Kidney (tissue), 14 donors: Measurements from ENCODE around the gene SCARB1. TPM values are rescaled to one million over a fixed set of nuclear protein-coding genes. Genes with fewer than 3 reads are reported as not detected.
A peak's percentile ranks its signal among the peaks of the same experiment; 100 is the strongest.

Experiments
- DNase-seq, 5 donors: peaks; one replicate each; pipeline ENCODE4 v3.0.0-alpha.2; 2013 to 2020
- FAIRE-seq: peaks from 2 replicates; lab custom pipeline; 2012; peaks lifted over from hg19 to GRCh38; lab: Jason Lieb, UNC
- H3K27ac ChIP-seq, 2 donors: one replicate each; pipeline ENCODE4 v1.7.0; 2013; ENCODE audit warnings: low read depth in 2 of 2, low read length in 2 of 2, inconsistent platforms in 1 of 2
- H3K27me3 ChIP-seq: one replicate; pipeline ENCODE4 v1.7.1; 2013; ENCODE audit warnings: low read length, inconsistent platforms; ENCODE audit not compliant: control insufficient read depth, insufficient read depth
- H3K36me3 ChIP-seq, 3 donors: one replicate each; pipeline versions ENCODE4 v1.7.0 to v1.7.1; 2013; ENCODE audit warnings: low read length in 3 of 3, control low read depth in 1 of 3, inconsistent platforms in 1 of 3; ENCODE audit not compliant: insufficient read depth in 3 of 3, control insufficient read depth in 2 of 3
- H3K4me1 ChIP-seq, 3 donors: one replicate each; pipeline versions ENCODE4 v1.7.0 to v1.7.1; 2013; ENCODE audit warnings: low read length in 3 of 3, inconsistent platforms in 1 of 3, low read depth in 1 of 3; ENCODE audit not compliant: control insufficient read depth in 2 of 3, insufficient read depth in 2 of 3
- H3K4me3 ChIP-seq, 3 donors: one replicate each; pipeline versions ENCODE4 v1.7.0 to v1.8.1; 2013; ENCODE audit warnings: low read length in 3 of 3, control low read depth in 1 of 3, inconsistent platforms in 1 of 3
- H3K9ac ChIP-seq, 3 donors: one replicate each; pipeline versions ENCODE4 v1.7.0 to v1.7.1; 2013; ENCODE audit warnings: low read length in 3 of 3, control low read depth in 1 of 3, inconsistent platforms in 1 of 3
- H3K9me3 ChIP-seq, 3 donors: one replicate each; pipeline versions ENCODE4 v1.7.0 to v1.7.1; 2013; ENCODE audit warnings: low read length in 3 of 3, control low read depth in 1 of 3, inconsistent platforms in 1 of 3; ENCODE audit not compliant: control insufficient read depth in 2 of 3, insufficient read depth in 1 of 3
- CTCF ChIP-seq: IDR thresholded peaks from 3 replicates; pipeline ENCODE4 v1.5.1; 2012; ENCODE audit warnings: mild to moderate bottlenecking, moderate library complexity, borderline replicate concordance; ENCODE audit not compliant: insufficient read depth; ENCODE audit errors: extremely low read depth
- intact Hi-C: fragments of 100-400 bp; cut with DNase I; formaldehyde crosslinking; loops from one replicate; pipeline ENCODE4 v1.11.1; 2022
- polyA plus RNA-seq: library from polyadenylated mRNA; stranded (reverse); fragments of 350-450 nt; fragmentation: Illumina TruSeq; extraction: RNeasy Lipid Tissue Mini Kit (QIAGEN cat#74804); gene quantifications from one replicate; pipeline ENCODE4 v1.2.3, GENCODE V29; 2014; ENCODE audit warnings: low read depth, low replicate concordance; ENCODE audit not compliant: insufficient read depth
- total RNA-seq: library from RNA; stranded (reverse); fragmentation: NEBNext Ultra II Directional; extraction: Animal tissue kit (Norgen Biotek cat#: 25700); gene quantifications from one replicate; pipeline ENCODE4 v1.2.1, GENCODE V29; 2021
- donor health status: control.
- donor health status: control.
- donor health status: control.
- donor health status: control.
- donor health status: control.
- donor health status: DM: yes; HTN: yes; CAD: no.
- donor health status: Normal renal cell carcinoma (clear cell type).

SCARB1 gene
- total and polyA plus RNA-seq, 2 donors from 2014 or later, result 12.3 to 13.2 TPM

- H3K27ac ChIP-seq, result peak overlapping the region in 1 of 2 donors; percentile 5
- no peak overlapping the region for H3K4me3 ChIP-seq
- intact Hi-C loops, result no loop called here
- TF ChIP-seq CTCF, result no peak
- FAIRE-seq (no peak), DNase-seq (peak in 4 of 5 donors; percentile 75 to 80 (median 76))
- no peaks in the 10 kb centered on the region for H3K36me3 ChIP-seq
- H3K4me1 ChIP-seq, result peaks cover 0 to 17% (median 11%) of the 10 kb centered on the region in 3 donors
- no peak overlapping the region for H3K9ac ChIP-seq
- H3K27me3 ChIP-seq, result no peaks in the 10 kb centered on the region
- H3K9me3 ChIP-seq, result no peaks in the 10 kb centered on the region
Measured at GRCh38 chr12:124758266-124759220, 105.1 kb downstream of the SCARB1 start.

GRCh38 chr12:124757329-124757728 lies 106.3 kb downstream of the SCARB1 start:
- Histone ChIP-seq H3K27me3 (no peaks in the 10 kb centered on the region), H3K9me3 (no peaks in the 10 kb centered on the region), H3K4me3 (no peak overlapping the region), H3K4me1 (peaks cover 3 to 22% (median 14%) of the 10 kb centered on the region in 3 donors), H3K36me3 (no peaks in the 10 kb centered on the region), H3K27ac (no peak overlapping the region), H3K9ac (no peak overlapping the region)
- TF ChIP-seq CTCF, result no peak
- FAIRE-seq, result no peak
- DNase-seq, result no peak
- intact Hi-C loops, result no loop called here

- intact Hi-C loops, result no loop called here
- FAIRE-seq, result no peak
Measured at GRCh38 chr12:124756760-124757159, 106.9 kb downstream of the SCARB1 start.

More at GRCh38 chr12:124756760-124757159, 106.9 kb downstream of the SCARB1 start:
- peaks cover 3 to 22% (median 14%) of the 10 kb centered on the region in 3 donors for H3K4me1 ChIP-seq
- H3K9ac ChIP-seq, result no peak overlapping the region
- H3K4me3 ChIP-seq, result no peak overlapping the region
- H3K36me3 ChIP-seq, result no peaks in the 10 kb centered on the region
- no peaks in the 10 kb centered on the region for H3K9me3 ChIP-seq
- H3K27me3 ChIP-seq, result no peaks in the 10 kb centered on the region
- no peak for DNase-seq
- no peak for TF ChIP-seq CTCF
- H3K27ac ChIP-seq, result no peak overlapping the region
